SU-DHL-6 (cell line): ENCODE measurements around the gene SPC25.

Experiments used
- CTCF ChIP-seq: fragments of 200-600 bp; sonication (generic); IDR thresholded peaks from one replicate; pipeline ENCODE4 v1.5.1; 2017; ENCODE audit warnings: antibody characterized with exemption, mild to moderate bottlenecking, low read length, moderate library complexity; ENCODE audit not compliant: insufficient read depth, poor library complexity, severe bottlenecking
- EZH2phosphoT487 ChIP-seq: fragments of 200-600 bp; sonication (generic), shearing (Covaris generic); conservative IDR thresholded peaks from 2 replicates; pipeline ENCODE4 v1.6.1; 2018; ENCODE audit warnings: mild to moderate bottlenecking, antibody characterized with exemption, low read length, moderate library complexity, mixed read lengths

- TF ChIP-seq CTCF: no peak
- no peak for TF ChIP-seq EZH2phosphoT487
Measured at GRCh38 chr2:168916331-168916675, 26.1 kb upstream of the SPC25 start.
